Measurements from ENCODE around the gene FARSA. TPM values are rescaled to one million over a fixed set of nuclear protein-coding genes. Genes with fewer than 3 reads are reported as not detected.

Gene FARSA
- total RNA-seq, 3 donors from 2014 or later = 44.1 to 54.0 (median 48.1) TPM

DNA sequence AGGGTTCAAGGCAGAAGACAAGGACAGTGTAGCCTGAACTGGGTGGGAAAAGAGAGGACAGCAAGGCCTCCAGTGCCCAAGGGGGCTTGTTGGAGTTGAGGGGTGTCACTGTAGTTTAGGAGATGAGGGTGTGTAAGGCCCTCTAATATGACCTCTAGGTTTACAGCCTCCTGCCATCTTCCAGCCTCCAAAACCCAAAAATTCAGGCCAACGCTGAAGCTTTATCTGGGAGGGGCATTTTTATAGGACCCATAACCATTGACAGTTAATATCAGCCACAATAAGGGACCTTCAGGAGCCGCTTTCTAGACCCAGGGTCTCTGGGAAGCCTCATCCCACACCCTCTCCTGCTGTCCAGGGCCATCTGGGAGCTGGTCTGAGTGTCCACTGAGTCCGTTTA lies 49.3 kb downstream of the FARSA start:
- no peaks in the 10 kb centered on the region for H3K36me3 ChIP-seq (ENCODE audit: low read depth)
- DNase-seq (no peak), ATAC-seq (no peak)
- peaks cover 18% of the 10 kb centered on the region for H3K4me1 ChIP-seq (ENCODE audit: low read depth)
- peaks cover 8% of the 10 kb centered on the region for H3K9me3 ChIP-seq
- TF ChIP-seq, protein P1, sequence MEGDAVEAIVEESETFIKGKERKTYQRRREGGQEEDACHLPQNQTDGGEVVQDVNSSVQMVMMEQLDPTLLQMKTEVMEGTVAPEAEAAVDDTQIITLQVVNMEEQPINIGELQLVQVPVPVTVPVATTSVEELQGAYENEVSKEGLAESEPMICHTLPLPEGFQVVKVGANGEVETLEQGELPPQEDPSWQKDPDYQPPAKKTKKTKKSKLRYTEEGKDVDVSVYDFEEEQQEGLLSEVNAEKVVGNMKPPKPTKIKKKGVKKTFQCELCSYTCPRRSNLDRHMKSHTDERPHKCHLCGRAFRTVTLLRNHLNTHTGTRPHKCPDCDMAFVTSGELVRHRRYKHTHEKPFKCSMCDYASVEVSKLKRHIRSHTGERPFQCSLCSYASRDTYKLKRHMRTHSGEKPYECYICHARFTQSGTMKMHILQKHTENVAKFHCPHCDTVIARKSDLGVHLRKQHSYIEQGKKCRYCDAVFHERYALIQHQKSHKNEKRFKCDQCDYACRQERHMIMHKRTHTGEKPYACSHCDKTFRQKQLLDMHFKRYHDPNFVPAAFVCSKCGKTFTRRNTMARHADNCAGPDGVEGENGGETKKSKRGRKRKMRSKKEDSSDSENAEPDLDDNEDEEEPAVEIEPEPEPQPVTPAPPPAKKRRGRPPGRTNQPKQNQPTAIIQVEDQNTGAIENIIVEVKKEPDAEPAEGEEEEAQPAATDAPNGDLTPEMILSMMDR (IDR thresholded peaks at IDR 0.05) = no peak
- H3K4me3 ChIP-seq = no peak overlapping the region
- intact Hi-C loops (cut with DNase I, micrococcal nuclease) = loop anchor here in 1 of 2 donors (10.0 kb wide), 1 partner anchor 61 kb away; the partner anchor contains the start of gene RAD23A

- no peaks in the 10 kb centered on the region for H3K36me3 ChIP-seq (ENCODE audit: low read depth)
- TF ChIP-seq, protein P1 (IDR thresholded peaks at IDR 0.05) = no peak
- intact Hi-C loops (cut with DNase I, micrococcal nuclease) = loop anchor here in 1 of 2 donors (10.0 kb wide), 1 partner anchor 62 kb away; the partner anchor contains the start of gene RAD23A
- H3K9me3 ChIP-seq = peaks cover 8% of the 10 kb centered on the region
- H3K4me1 ChIP-seq (ENCODE audit: low read depth) = peaks cover 18% of the 10 kb centered on the region
- ATAC-seq = no peak
- DNase-seq = no peak
- no peak overlapping the region for H3K4me3 ChIP-seq
These were observed 50.9 kb downstream of the FARSA start for GRCh38 chr19:12882589-12882988.

- no peaks in the 10 kb centered on the region for H3K36me3 ChIP-seq (ENCODE audit: low read depth)
- peak within 1 kb of the TSS; percentile 63 for H3K4me3 ChIP-seq
- H3K4me1 ChIP-seq (ENCODE audit: low read depth) = peaks cover 18% of the 10 kb centered on the region
- TF ChIP-seq, protein P1 (IDR thresholded peaks at IDR 0.05) = no peak
- ATAC-seq = peak; percentile 84
- intact Hi-C loops (cut with DNase I, micrococcal nuclease) = loop anchor here in 1 of 2 donors (10.0 kb wide), 1 partner anchor 64 kb away; the partner anchor contains the start of gene RAD23A
- DNase-seq = peak; percentile 95 to 98 (median 96)
- H3K9me3 ChIP-seq = peaks cover 8% of the 10 kb centered on the region
These were observed 52.2 kb downstream of the FARSA start, which contains the start of gene DNASE2 for GRCh38 chr19:12881172-12881808. Gene DNASE2 (minus strand): TSS chr19:12881449. CDS start chr19:12881375, 74 bp downstream.

GRCh38 chr19:12880551-12881171 lies 52.9 kb downstream of the FARSA start:
- TF ChIP-seq, protein P1 (IDR thresholded peaks at IDR 0.05) = no peak
- H3K9me3 ChIP-seq = peaks cover 8% of the 10 kb centered on the region
- H3K4me1 ChIP-seq (ENCODE audit: low read depth) = peaks cover 18% of the 10 kb centered on the region
- DNase-seq = peak in 2 of 3 donors; percentile 30 to 70
- no peaks in the 10 kb centered on the region for H3K36me3 ChIP-seq (ENCODE audit: low read depth)
- H3K4me3 ChIP-seq = peak overlapping the region; percentile 63
- ATAC-seq = peak; percentile 16
- intact Hi-C loops (cut with DNase I, micrococcal nuclease) = loop anchor here in 1 of 2 donors (10.0 kb wide), 1 partner anchor 64 kb away; the partner anchor contains the start of gene RAD23A

GRCh38 chr19:12875086-12875485 lies 58.4 kb downstream of the FARSA start:
- DNase-seq (no peak), ATAC-seq (no peak)
- TF ChIP-seq, protein P1 (IDR thresholded peaks at IDR 0.05) = no peak
- H3K4me1 ChIP-seq (ENCODE audit: low read depth) = peaks cover 3% of the 10 kb centered on the region
- no peak overlapping the region for H3K4me3 ChIP-seq
- intact Hi-C loops (cut with DNase I, micrococcal nuclease) = no loop called here
- H3K36me3 ChIP-seq (ENCODE audit: low read depth) = no peaks in the 10 kb centered on the region
- no peaks in the 10 kb centered on the region for H3K9me3 ChIP-seq

Data from mucosa of descending colon (tissue), 3 donors.